IMR-90 (cell line): ENCODE data around the gene HUNK. TPM values are rescaled to one million over a fixed set of nuclear protein-coding genes. Genes with fewer than 3 reads are reported as not detected.
A peak's percentile ranks its signal among the peaks of the same experiment; 100 is the strongest.

Experiments used
- ATAC-seq: fragments of 200-7000 bp; cut with Tn5 transposase; 2 replicates; pipeline ENCODE4 v1.9.1; 2020; ENCODE audit warnings: low read depth, mild to moderate bottlenecking, moderate library complexity
- BruUV-seq: library from RNA; stranded (reverse); fragments of 400-500 nt; replicated peaks from 2 replicates; lab custom pipeline; 2021; lab: Mats Ljungman, UMichigan
- CTCF ChIA-PET: fragments of 300-600 bp; formaldehyde crosslinking; extraction: SDS; loops from one replicate; lab custom pipeline; 2021; ENCODE audit warnings: antibody characterized with exemption; lab: Yijun Ruan, JAX
- POLR2A ChIA-PET: fragments of 300-600 bp; sonication (Branson Sonifier 250); formaldehyde crosslinking; loops from one replicate; lab custom pipeline; 2022; ENCODE audit warnings: antibody characterized with exemption; ENCODE audit not compliant: unreplicated experiment; lab: Charles Lee
- DNase-seq: peaks from one replicate; pipeline ENCODE4 v3.0.0; 2013
- H2AFZ ChIP-seq: replicated peaks from 2 replicates; pipeline ENCODE3; 2013; ENCODE audit warnings: low read length, mild to moderate bottlenecking; ENCODE audit not compliant: poor library complexity
- H2AK5ac ChIP-seq: 2 replicates; pipeline ENCODE4 v1.6.1; 2013; ENCODE audit warnings: low read depth, low read length, inconsistent platforms
- H2AK9ac ChIP-seq: replicated peaks from 2 replicates; pipeline ENCODE3; 2013; ENCODE audit warnings: mild to moderate bottlenecking, low read depth, low read length, moderate library complexity; ENCODE audit not compliant: poor library complexity
- H2BK120ac ChIP-seq: 2 replicates; pipeline ENCODE4 v1.6.1; 2013; ENCODE audit warnings: low read depth, low read length, inconsistent platforms
- H2BK15ac ChIP-seq: 3 replicates; pipeline ENCODE4 v1.6.1; 2013; ENCODE audit warnings: low read depth, low read length, inconsistent platforms
- H2BK20ac ChIP-seq: 2 replicates; pipeline ENCODE4 v1.6.1; 2013; ENCODE audit warnings: low read depth, mild to moderate bottlenecking, inconsistent platforms, low read length, moderate library complexity
- H2BK5ac ChIP-seq: 2 replicates; pipeline ENCODE4 v1.6.1; 2013; ENCODE audit warnings: mild to moderate bottlenecking, low read depth, low read length, inconsistent platforms; ENCODE audit not compliant: poor library complexity, severe bottlenecking
- H3K14ac ChIP-seq: replicated peaks from 2 replicates; pipeline ENCODE4 v1.6.1; 2013; ENCODE audit warnings: low read depth, low read length, inconsistent platforms
- H3K18ac ChIP-seq: 2 replicates; pipeline ENCODE4 v1.6.1; 2013; ENCODE audit warnings: low read depth, low read length, control low read depth
- H3K23ac ChIP-seq: 2 replicates; pipeline ENCODE4 v1.6.1; 2013; ENCODE audit warnings: low read depth, low read length, inconsistent platforms
- H3K27ac ChIP-seq: 2 replicates; pipeline ENCODE4 v1.5.1; 2013; ENCODE audit warnings: mild to moderate bottlenecking, control low read depth, low read length; ENCODE audit not compliant: insufficient read depth
- H3K27me3 ChIP-seq: 2 replicates; pipeline ENCODE4 v1.6.1; 2013; ENCODE audit warnings: low read length; ENCODE audit not compliant: control insufficient read depth, insufficient read depth
- H3K36me3 ChIP-seq: 2 replicates; pipeline ENCODE4 v1.6.1; 2013; ENCODE audit warnings: low read length, mixed read lengths; ENCODE audit not compliant: control insufficient read depth, insufficient read depth
- H3K4ac ChIP-seq: 2 replicates; pipeline ENCODE4 v1.6.1; 2013; ENCODE audit warnings: low read depth, low read length, inconsistent platforms
- H3K4me1 ChIP-seq: 2 replicates; pipeline ENCODE4 v1.6.1; 2013; ENCODE audit warnings: low read length, mixed read lengths; ENCODE audit not compliant: control insufficient read depth, insufficient read depth
- H3K4me2 ChIP-seq: 2 replicates; pipeline ENCODE4 v1.6.1; 2013; ENCODE audit warnings: low read depth, mild to moderate bottlenecking, control low read depth, low read length, moderate library complexity
- H3K4me3 ChIP-seq: 2 replicates; pipeline ENCODE4 v1.5.1; 2013; ENCODE audit warnings: low read depth, mild to moderate bottlenecking, control low read depth, low read length, moderate library complexity; ENCODE audit not compliant: insufficient read depth
- H3K56ac ChIP-seq: 2 replicates; pipeline ENCODE4 v1.6.1; 2013; ENCODE audit warnings: low read length, inconsistent platforms; ENCODE audit not compliant: insufficient read depth; ENCODE audit errors: extremely low read depth
- H3K79me1 ChIP-seq, 2 experiments: 2 replicates each; pipeline ENCODE4 v1.6.1; 2013; ENCODE audit warnings: low read length in 2 of 2, inconsistent platforms in 1 of 2, low read depth in 1 of 2
- H3K9ac ChIP-seq: 2 replicates; pipeline ENCODE4 v1.6.1; 2013; ENCODE audit warnings: low read depth, low read length, control low read depth
- H3K9me1 ChIP-seq: 2 replicates; pipeline ENCODE4 v1.6.1; 2013; ENCODE audit warnings: low read length, inconsistent platforms; ENCODE audit not compliant: insufficient read depth
- H3K9me3 ChIP-seq: 2 replicates; pipeline ENCODE4 v1.6.1; 2013; ENCODE audit warnings: low read length; ENCODE audit not compliant: control insufficient read depth, insufficient read depth
- H4K20me1 ChIP-seq: 2 replicates; pipeline ENCODE4 v1.6.1; 2013; ENCODE audit warnings: low read length, inconsistent platforms; ENCODE audit not compliant: insufficient read depth
- H4K5ac ChIP-seq: 2 replicates; pipeline ENCODE4 v1.6.1; 2013; ENCODE audit warnings: mild to moderate bottlenecking, low read depth, low read length, control low read depth
- H4K8ac ChIP-seq, 2 experiments: 2 replicates each; pipeline ENCODE4 v1.6.1; 2013; ENCODE audit warnings: low read depth in 2 of 2, low read length in 2 of 2, control low read depth in 1 of 2, inconsistent platforms in 1 of 2
- H4K91ac ChIP-seq: 2 replicates; pipeline ENCODE4 v1.6.1; 2013; ENCODE audit warnings: low read depth, low read length, inconsistent platforms; ENCODE audit not compliant: insufficient read depth
- BHLHE40 ChIP-seq: fragments of 150-350 bp; IDR thresholded peaks from 2 replicates; pipeline ENCODE4 v1.6.1; 2016; ENCODE audit warnings: mild to moderate bottlenecking, low read depth, low read length
- CEBPB ChIP-seq: IDR thresholded peaks from 2 replicates; pipeline ENCODE4 v1.6.1; 2012; ENCODE audit warnings: low read depth, low read length, improper control_type of control experiment
- CHD1 ChIP-seq: IDR thresholded peaks from 2 replicates; pipeline ENCODE4 v1.6.1; 2012; ENCODE audit warnings: low read depth, low read length, improper control_type of control experiment
- FOS ChIP-seq: fragments of 150-350 bp; IDR thresholded peaks from 2 replicates; pipeline ENCODE4 v1.6.1; 2016; ENCODE audit warnings: low read depth, low read length
- MAFK ChIP-seq: IDR thresholded peaks from 2 replicates; pipeline ENCODE4 v1.6.1; 2012; ENCODE audit warnings: low read depth, low read length, improper control_type of control experiment
- MAZ ChIP-seq: IDR thresholded peaks from 2 replicates; pipeline ENCODE4 v1.6.1; 2012; ENCODE audit warnings: low read depth, mild to moderate bottlenecking, low read length, improper control_type of control experiment, moderate library complexity, borderline replicate concordance
- NFE2L2 ChIP-seq: fragments of 150-350 bp; IDR thresholded peaks from 2 replicates; pipeline ENCODE4 v1.6.1; 2016; ENCODE audit warnings: low read depth, mild to moderate bottlenecking, low read length
- RAD21 ChIP-seq: IDR thresholded peaks from 2 replicates; pipeline ENCODE4 v1.6.1; 2012; ENCODE audit warnings: low read length, improper control_type of control experiment
- SMC3 ChIP-seq: fragments of 150-350 bp; IDR thresholded peaks from 2 replicates; pipeline ENCODE4 v1.6.1; 2016; ENCODE audit warnings: low read depth, mild to moderate bottlenecking, antibody characterized with exemption, low read length, moderate library complexity
- WGBS, 2 experiments: methylation state at CpG; one replicate each; pipeline versions ENCODE4 v1.1.5 to v1.1.7; 2013; ENCODE audit warnings: missing lambda C conversion rate in 2 of 2; ENCODE audit not compliant: insufficient read length in 1 of 2; ENCODE audit errors: extremely low coverage in 2 of 2; 5-methylcytosine and 5-hydroxymethylcytosine counted together
- dilution Hi-C: fragments of 300-500 bp; cut with HindIII; formaldehyde crosslinking; loops from one replicate; pipeline ENCODE4 v1.14.3; 2018; ENCODE audit warnings: low sequenced_read_pairs; ENCODE audit not compliant: unreplicated experiment
- in situ Hi-C: fragments of 300-500 bp; cut with MboI; formaldehyde crosslinking; loops from 3 replicates; pipeline ENCODE4 v1.14.3; 2019; ENCODE audit warnings: low sequenced_read_pairs, inconsistent platforms, mixed read lengths
- intact Hi-C: fragments of 100-400 bp; cut with micrococcal nuclease; formaldehyde crosslinking; loops from 2 replicates; pipeline ENCODE4 v1.10.0; 2022
- polyA plus RNA-seq, 3 experiments: library from polyadenylated mRNA; depleted of rRNA; stranded (reverse); fragments of >200 nt; gene quantifications; 2 replicates each; pipeline ENCODE4 v1.2.3, GENCODE V29; 2012; ENCODE audit warnings: low replicate concordance in 1 of 3
- total RNA-seq: library from RNA; depleted of rRNA; stranded (reverse); fragments of >200 nt; gene quantifications from 2 replicates; pipeline ENCODE4 v1.2.3, GENCODE V29; 2012
- TF ChIP-seq, protein P1 (sequence below): fragments of 150-350 bp; IDR thresholded peaks from 2 replicates; pipeline ENCODE4 v1.6.1; 2017; ENCODE audit warnings: mild to moderate bottlenecking, antibody characterized with exemption, low read length, low read depth
- TF ChIP-seq, protein P2 (sequence below): conservative IDR thresholded peaks from 2 replicates; pipeline ENCODE4 v1.5.1; 2012; ENCODE audit warnings: mild to moderate bottlenecking, low read depth, low read length, improper control_type of control experiment

The HUNK gene
- total and polyA plus RNA-seq, 2 of the 4 experiments (the other 2 are of a cell fraction), result 1.0 to 2.0 TPM

DNA sequence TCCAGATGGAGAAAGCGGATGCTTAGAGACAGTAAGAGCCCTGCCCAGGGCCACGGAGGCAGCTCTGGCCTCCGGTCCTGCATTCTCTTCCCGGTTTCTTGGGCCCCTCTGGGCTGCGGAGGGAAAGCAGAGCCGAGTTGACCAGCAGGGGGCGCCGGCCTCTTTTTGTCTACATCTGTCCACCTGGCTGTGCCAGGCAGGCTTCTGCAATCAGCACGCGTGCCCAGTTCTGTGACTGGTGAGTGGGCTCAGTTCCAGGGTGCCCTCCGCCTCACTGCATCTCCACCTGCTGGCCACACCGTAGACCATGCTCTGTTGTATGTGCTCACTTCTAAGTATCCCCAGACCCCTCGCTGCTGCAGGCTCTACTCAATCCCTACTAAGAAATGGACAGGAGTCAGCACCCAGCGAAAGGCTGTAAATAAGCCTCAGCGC lies 6.7 kb upstream of the HUNK start:
- Histone ChIP-seq H3K4me3 (no peak overlapping the region), H3K14ac (no peak overlapping the region), H4K20me1 (no peaks in the 10 kb centered on the region), H3K9ac (no peak overlapping the region), H3K56ac (no peak overlapping the region), H3K36me3 (no peaks in the 10 kb centered on the region), H2AFZ (peak overlapping the region; percentile 26), H3K27me3 (peaks cover 18% of the 10 kb centered on the region), H2BK120ac (no peak overlapping the region), H3K23ac (no peak overlapping the region), H3K9me1 (no peaks in the 10 kb centered on the region), H3K4me1 (no peaks in the 10 kb centered on the region), H2BK5ac (no peak overlapping the region), H2BK15ac (no peak overlapping the region), H3K4me2 (no peak overlapping the region), H2BK20ac (no peak overlapping the region), H2AK5ac (no peak overlapping the region), H4K5ac (no peak overlapping the region), H3K27ac (no peak overlapping the region), H4K91ac (no peak overlapping the region), H3K4ac (no peak overlapping the region), H3K9me3 (no peaks in the 10 kb centered on the region), H3K79me1 (no peaks in the 10 kb centered on the region), H2AK9ac (no peak overlapping the region), H3K18ac (no peak overlapping the region), H4K8ac (no peak overlapping the region)
- DNase-seq (peak; percentile 62), ATAC-seq (peak; percentile 98)
- POLR2A ChIA-PET, result no interaction called here
- BruUV-seq, result no TSS peak
- peak; percentile 89 for TF ChIP-seq SMC3
- TF ChIP-seq NFE2L2, result no peak
- TF ChIP-seq, protein P1, sequence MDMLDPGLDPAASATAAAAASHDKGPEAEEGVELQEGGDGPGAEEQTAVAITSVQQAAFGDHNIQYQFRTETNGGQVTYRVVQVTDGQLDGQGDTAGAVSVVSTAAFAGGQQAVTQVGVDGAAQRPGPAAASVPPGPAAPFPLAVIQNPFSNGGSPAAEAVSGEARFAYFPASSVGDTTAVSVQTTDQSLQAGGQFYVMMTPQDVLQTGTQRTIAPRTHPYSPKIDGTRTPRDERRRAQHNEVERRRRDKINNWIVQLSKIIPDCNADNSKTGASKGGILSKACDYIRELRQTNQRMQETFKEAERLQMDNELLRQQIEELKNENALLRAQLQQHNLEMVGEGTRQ, result no peak
- TF ChIP-seq CEBPB, result peak; percentile 36; the same call in 1 of the 2 replicates
- TF ChIP-seq BHLHE40, result peak; percentile 62
- no peak for TF ChIP-seq MAFK
- no peak for TF ChIP-seq CHD1
- peak; percentile 81 for TF ChIP-seq RAD21
- no peak for TF ChIP-seq FOS
- no peak for TF ChIP-seq MAZ
- TF ChIP-seq, protein P2, sequence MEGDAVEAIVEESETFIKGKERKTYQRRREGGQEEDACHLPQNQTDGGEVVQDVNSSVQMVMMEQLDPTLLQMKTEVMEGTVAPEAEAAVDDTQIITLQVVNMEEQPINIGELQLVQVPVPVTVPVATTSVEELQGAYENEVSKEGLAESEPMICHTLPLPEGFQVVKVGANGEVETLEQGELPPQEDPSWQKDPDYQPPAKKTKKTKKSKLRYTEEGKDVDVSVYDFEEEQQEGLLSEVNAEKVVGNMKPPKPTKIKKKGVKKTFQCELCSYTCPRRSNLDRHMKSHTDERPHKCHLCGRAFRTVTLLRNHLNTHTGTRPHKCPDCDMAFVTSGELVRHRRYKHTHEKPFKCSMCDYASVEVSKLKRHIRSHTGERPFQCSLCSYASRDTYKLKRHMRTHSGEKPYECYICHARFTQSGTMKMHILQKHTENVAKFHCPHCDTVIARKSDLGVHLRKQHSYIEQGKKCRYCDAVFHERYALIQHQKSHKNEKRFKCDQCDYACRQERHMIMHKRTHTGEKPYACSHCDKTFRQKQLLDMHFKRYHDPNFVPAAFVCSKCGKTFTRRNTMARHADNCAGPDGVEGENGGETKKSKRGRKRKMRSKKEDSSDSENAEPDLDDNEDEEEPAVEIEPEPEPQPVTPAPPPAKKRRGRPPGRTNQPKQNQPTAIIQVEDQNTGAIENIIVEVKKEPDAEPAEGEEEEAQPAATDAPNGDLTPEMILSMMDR, result peak; percentile 84
- in situ Hi-C loops, result loop anchor here (5.0 kb wide), 1 partner anchor 396 kb away; no protein-coding TSS in a partner anchor
- dilution Hi-C loops, result no loop called here
- WGBS, 2 experiments, result 0% methylated on average over 3 of the region's 15 CpGs; no CpG with 5 or more reads in 1 of the 2 experiments
- intact Hi-C loops, result loop anchor here (1.0 to 5.0 kb wide), 4 partner anchors 79 to 392 kb away; no protein-coding TSS in a partner anchor
- CTCF ChIA-PET, result interaction anchor here (0.6 to 1.4 kb wide), 8 partner anchors 10 to 705 kb away, joined by 3 to 8 read pairs (median 4); no protein-coding TSS in a partner anchor
